WI38 (cell line): ENCODE data around the gene PLIN4.
"Not testable (repeated sequence)": the region's sequence is repeated elsewhere in the genome, so short reads cannot be mapped to it uniquely, and the experiment has no call there.

Experiments used
- H3K4me3 ChIP-seq: 2 replicates; pipeline ENCODE4 v1.5.1; 2011; ENCODE audit warnings: low read depth, mild to moderate bottlenecking, control low read depth, low read length
- TF ChIP-seq, protein P1 (sequence below): IDR thresholded peaks from 2 replicates; pipeline ENCODE4 v1.5.1; 2012; ENCODE audit warnings: low read depth, mild to moderate bottlenecking, control low read depth, low read length

PLIN4 gene

DNA sequence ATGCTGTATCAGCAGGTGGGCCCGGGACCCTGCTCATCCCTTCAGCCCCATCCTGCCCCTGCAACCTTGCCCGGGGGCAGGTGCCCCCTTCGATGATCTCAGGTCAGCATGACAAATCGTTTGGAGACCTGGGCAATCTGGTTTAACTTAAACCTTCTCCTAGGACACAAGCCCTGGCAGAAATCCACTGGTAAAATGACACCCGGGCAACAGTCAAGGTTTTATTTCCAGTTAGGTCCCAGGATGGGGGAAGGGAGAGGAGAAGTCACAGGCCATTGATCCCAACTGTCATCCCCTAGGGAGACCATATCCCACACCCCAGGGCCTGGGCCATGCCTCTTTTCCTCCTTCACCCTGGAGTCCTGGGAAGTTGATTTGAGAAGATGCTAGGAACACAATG is 18.5 kb upstream of the PLIN4 start:
- TF ChIP-seq, protein P1, sequence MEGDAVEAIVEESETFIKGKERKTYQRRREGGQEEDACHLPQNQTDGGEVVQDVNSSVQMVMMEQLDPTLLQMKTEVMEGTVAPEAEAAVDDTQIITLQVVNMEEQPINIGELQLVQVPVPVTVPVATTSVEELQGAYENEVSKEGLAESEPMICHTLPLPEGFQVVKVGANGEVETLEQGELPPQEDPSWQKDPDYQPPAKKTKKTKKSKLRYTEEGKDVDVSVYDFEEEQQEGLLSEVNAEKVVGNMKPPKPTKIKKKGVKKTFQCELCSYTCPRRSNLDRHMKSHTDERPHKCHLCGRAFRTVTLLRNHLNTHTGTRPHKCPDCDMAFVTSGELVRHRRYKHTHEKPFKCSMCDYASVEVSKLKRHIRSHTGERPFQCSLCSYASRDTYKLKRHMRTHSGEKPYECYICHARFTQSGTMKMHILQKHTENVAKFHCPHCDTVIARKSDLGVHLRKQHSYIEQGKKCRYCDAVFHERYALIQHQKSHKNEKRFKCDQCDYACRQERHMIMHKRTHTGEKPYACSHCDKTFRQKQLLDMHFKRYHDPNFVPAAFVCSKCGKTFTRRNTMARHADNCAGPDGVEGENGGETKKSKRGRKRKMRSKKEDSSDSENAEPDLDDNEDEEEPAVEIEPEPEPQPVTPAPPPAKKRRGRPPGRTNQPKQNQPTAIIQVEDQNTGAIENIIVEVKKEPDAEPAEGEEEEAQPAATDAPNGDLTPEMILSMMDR = no peak
- no peak overlapping the region for H3K4me3 ChIP-seq

DNA sequence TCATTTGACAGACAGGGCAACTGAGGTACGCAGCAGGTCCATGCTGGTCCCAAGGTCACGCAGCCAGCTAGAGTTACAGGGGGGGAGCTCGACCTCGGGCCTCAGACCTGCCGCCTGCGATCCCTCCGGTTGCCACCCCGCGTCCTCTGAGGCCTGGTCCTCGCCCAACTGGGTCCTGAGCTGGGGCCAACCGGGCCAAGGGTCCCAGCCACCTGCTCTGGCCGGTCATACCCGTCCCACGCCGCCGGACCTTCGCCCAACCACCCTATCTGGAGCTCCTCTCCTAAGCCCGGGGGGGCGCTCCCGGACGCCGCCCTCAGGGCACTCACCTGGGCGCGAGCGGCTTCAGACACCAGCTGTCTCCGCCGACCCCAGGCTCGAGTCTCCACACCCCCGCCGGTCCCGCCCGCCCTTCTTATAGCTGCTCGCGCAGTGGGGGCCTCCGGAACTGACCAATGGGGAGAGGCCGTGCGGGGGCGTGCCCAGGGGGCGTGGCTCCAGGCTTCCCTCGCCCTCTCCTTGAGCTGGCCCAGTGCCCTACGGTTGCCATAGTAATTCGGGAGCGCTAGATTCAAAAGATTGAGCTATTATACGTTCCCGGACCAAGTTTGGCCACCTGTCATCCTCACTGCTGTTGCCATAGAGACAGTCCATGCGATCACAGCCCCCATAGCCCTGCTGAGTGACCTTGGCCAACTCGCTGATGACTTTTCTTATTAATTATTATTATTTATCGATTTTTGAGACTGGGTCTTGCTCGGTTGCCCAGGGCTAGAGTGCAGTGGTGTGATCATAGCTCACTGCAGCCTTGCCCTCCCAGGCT is 16.8 kb upstream of the PLIN4 start, which contains the start of gene PLIN5:
PLIN5 (minus strand) TSS at position 389 of the 823 bp plus-strand sequence. CDS start 1,150 bp downstream, outside the sequence.
- no peak within 1 kb of the TSS for H3K4me3 ChIP-seq
- TF ChIP-seq, protein P1 = no peak

DNA sequence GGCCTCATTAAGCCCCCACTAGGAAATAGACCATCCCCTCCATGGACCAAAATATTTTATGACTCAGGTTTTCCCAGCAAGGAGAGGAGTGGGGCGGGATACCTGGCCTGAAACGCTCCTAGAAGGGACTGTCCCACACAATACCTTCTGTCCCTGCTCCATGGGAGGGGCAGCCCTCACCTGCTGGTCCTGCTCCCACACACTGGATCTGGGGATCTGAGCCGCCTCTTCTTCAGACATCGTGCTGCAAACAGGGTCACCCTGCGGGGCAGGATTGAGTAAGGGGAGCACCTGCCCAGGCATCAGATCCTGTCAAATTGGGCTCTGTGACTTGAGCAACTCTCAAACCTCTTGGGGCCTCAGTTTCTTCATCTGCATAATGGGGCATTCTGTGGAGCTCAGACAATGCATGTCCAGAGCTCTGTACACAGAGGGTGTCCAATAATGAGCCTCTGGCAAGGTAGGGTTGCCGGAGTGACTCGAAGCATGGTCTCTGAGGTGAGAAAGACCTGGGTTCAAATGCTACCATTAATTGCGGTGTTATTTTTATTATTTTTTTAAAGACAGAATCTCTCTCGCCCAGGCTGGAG is 15.6 kb upstream of the PLIN4 start:
- H3K4me3 ChIP-seq = no peak overlapping the region
- TF ChIP-seq, protein P1 = no peak

DNA sequence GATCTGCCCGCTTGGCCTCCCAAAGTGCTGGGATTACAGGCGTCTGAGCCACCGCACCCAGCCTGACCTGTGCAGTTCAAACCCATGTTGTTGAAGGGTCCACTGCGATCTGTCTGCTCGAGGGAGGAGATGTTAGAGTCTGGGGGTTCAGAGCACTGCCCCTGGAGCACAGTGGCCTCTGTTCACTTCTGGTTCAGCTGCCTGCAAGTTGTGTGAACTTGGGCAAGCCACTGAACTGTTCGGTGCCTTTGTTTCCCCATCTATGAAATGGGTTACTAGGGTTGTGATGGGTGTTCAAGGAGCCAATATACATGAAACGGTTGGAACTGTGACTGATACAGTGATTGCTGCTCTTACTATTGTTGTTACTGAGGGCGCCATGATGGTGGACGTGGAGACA is 15.0 kb upstream of the PLIN4 start:
- no peak overlapping the region for H3K4me3 ChIP-seq
- TF ChIP-seq, protein P1 = no peak

DNA sequence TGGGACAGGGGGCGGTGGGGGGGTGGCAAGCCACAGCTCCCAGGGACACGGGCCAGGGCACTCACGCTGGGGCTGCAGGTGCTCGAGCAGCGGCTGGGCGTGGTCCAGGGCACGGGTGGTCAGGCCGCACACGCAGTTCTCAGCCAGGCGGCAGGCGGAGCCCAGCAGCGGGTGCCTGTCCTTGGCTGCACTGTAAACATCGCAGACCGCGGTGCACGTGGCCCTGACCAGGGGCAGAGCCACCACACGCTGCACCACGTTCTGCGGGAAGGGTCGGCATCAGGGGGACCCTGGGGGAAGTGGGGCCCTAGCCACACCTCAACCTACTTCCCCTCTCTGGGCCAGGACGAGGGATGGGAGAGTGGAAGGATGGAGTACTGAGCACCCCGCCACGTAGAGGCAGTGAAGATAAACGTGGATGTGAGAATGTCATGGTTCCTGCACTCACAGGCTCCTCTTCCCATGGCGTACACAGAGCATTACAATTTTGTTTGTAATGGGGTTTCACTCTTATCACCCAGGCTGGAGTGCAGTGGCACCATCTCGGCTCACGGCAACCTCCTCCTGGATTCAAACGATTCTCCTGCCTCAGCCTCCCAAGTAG is 13.4 kb upstream of the PLIN4 start:
- TF ChIP-seq, protein P1 = no peak
- H3K4me3 ChIP-seq = no peak overlapping the region

DNA sequence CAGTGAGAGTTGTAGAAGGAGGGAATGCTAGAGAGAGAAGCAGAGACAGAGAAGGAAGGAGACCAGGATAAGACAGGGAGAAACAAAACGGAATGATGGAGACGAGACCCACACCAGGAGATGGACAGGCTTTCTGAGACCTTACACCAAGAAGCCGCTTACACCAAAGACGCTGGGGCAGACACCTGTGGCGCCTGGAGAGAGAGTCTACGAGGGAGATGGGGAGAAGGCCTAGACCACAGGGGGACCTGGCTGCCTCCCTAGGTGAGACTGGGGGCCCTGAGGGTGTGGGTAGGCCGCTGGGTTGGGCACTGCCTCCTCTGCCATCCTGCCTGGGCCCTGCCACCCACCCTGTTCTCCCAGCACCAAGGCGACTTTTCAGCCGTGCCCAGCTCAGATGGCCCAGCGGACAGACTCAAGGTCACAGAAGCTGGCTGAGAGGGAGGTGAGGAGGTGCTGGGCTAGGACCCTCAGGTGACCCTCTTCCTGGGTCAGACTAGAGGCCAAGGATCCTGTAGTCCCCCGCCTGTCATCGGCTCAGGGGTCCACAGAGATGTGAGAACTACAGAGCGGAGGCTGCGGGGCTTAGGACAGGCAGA is 11.7 kb upstream of the PLIN4 start:
- TF ChIP-seq, protein P1 = no peak
- no peak overlapping the region for H3K4me3 ChIP-seq

DNA sequence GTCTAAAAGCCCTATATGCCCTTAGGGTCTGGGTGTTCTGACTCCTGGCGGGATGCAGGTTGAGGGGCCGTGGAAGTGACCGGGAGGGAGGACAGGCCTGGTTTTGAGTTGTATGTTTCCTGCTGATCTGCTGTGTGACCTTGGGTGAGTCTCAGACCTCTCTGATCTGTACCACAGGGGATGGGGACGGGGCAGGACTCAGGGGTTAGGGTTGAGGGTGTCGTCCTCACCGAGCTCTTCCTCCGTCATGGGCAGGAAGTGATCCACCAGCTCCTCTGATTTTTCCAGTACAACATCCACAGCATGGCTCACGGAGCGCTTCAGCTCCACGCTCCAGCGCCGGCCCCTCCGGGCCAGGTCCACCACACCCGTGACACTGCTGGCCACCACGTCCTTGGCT is 10.6 kb upstream of the PLIN4 start:
- TF ChIP-seq, protein P1 = no peak

DNA sequence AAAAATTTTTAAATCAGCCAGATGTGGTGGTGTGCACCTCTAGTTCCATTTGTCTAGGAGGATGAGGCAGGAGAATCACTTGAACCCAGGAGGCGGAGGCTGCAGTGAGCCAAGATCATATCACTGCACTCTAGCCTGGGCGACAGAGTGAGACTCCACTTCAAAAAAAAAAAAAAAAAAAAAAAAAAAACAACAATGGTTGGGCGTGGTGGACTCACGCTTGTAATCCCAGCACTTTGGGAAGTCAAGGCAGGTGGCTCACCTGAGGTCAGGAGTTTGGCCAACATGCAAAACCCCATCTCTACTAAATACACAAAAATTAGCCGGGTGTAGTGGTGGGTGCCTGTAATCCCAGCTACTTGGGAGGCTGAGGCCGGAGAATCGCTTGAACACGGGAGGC is 9.1 kb upstream of the PLIN4 start:
- not testable (repeated sequence) for H3K4me3 ChIP-seq

More for the DNA sequence above, 10.6 kb upstream of the PLIN4 start:
- H3K4me3 ChIP-seq = no peak overlapping the region
